GM21717 (cell line): ENCODE data around the gene PWP2.
"Not testable (repeated sequence)": the region's sequence is repeated elsewhere in the genome, so short reads cannot be mapped to it uniquely, and the experiment has no call there.

Experiments used
- ATAC-seq: cut with Tn5 transposase; IDR thresholded peaks from one replicate; pipeline ENCODE4 v1.9.1; 2021; ENCODE audit warnings: mild to moderate bottlenecking, moderate library complexity; ENCODE audit not compliant: unreplicated experiment

PWP2 gene

GRCh38 chr21:44107026-44107501 lies at the start of gene PWP2:
TSS of gene PWP2 (plus strand) at chr21:44107399. CDS start at chr21:44107417, 18 bp downstream.
- not testable (repeated sequence) for ATAC-seq

GRCh38 chr21:44057960-44058651 lies 49.1 kb upstream of the PWP2 start:
- ATAC-seq = no peak

GRCh38 chr21:44058652-44058964 lies 48.6 kb upstream of the PWP2 start:
- ATAC-seq = no peak

- no peak for ATAC-seq
Measured at GRCh38 chr21:44058981-44059380, 48.2 kb upstream of the PWP2 start.

- no peak for ATAC-seq
Measured at GRCh38 chr21:44059710-44060109, 47.5 kb upstream of the PWP2 start.

GRCh38 chr21:44062380-44062779 lies 44.8 kb upstream of the PWP2 start:
- no peak for ATAC-seq

GRCh38 chr21:44063151-44063912 lies 43.9 kb upstream of the PWP2 start:
- ATAC-seq = no peak

- no peak for ATAC-seq
Measured at GRCh38 chr21:44064852-44065403, 42.3 kb upstream of the PWP2 start.

GRCh38 chr21:44065428-44065827 lies 41.8 kb upstream of the PWP2 start:
- ATAC-seq = no peak

GRCh38 chr21:44066116-44066515 lies 41.1 kb upstream of the PWP2 start:
- ATAC-seq = no peak

- ATAC-seq = no peak
Measured at GRCh38 chr21:44067011-44067839, 40.0 kb upstream of the PWP2 start.

- no peak for ATAC-seq
Measured at GRCh38 chr21:44070391-44070790, 36.8 kb upstream of the PWP2 start.

GRCh38 chr21:44071359-44072104 lies 35.7 kb upstream of the PWP2 start:
- ATAC-seq = no peak

- no peak for ATAC-seq
Measured at GRCh38 chr21:44072111-44072510, 35.1 kb upstream of the PWP2 start.

GRCh38 chr21:44074315-44074958 lies 32.8 kb upstream of the PWP2 start:
- no peak for ATAC-seq

- no peak for ATAC-seq
Measured at GRCh38 chr21:44076316-44076715, 30.9 kb upstream of the PWP2 start.

- ATAC-seq = no peak
Measured at GRCh38 chr21:44078411-44078981, 28.7 kb upstream of the PWP2 start.

- no peak for ATAC-seq
Measured at GRCh38 chr21:44079446-44079845, 27.8 kb upstream of the PWP2 start.

GRCh38 chr21:44079846-44080245 lies 27.4 kb upstream of the PWP2 start:
- ATAC-seq = no peak
